Small intestine (tissue), 7 donors: ENCODE measurements around the gene DUSP12. TPM values are rescaled to one million over a fixed set of nuclear protein-coding genes. Genes with fewer than 3 reads are reported as not detected.

Experiments
- DNase-seq, 2 donors: peaks; one replicate each; pipeline versions ENCODE4 v3.0.0 to v3.0.0-alpha.2; 2013
- FAIRE-seq: peaks from 2 replicates; lab custom pipeline; 2012; peaks lifted over from hg19 to GRCh38; lab: Jason Lieb, UNC
- H3K27ac ChIP-seq, 3 donors: one replicate each; pipeline ENCODE4 v1.5.1; 2013; ENCODE audit warnings: low read length in 2 of 3, mild to moderate bottlenecking in 2 of 3, control low read depth in 1 of 3, inconsistent platforms in 1 of 3, low read depth in 1 of 3, moderate library complexity in 1 of 3
- H3K27me3 ChIP-seq, 3 donors: one replicate each; pipeline ENCODE4 v1.6.1; 2013; ENCODE audit warnings: low read length in 3 of 3, inconsistent platforms in 1 of 3; ENCODE audit not compliant: control insufficient read depth in 3 of 3, insufficient read depth in 3 of 3
- H3K36me3 ChIP-seq, 3 donors: one replicate each; pipeline ENCODE4 v1.6.1; 2013; ENCODE audit warnings: low read length in 3 of 3, inconsistent platforms in 1 of 3, low read depth in 1 of 3, mild to moderate bottlenecking in 1 of 3, moderate library complexity in 1 of 3; ENCODE audit not compliant: control insufficient read depth in 3 of 3, insufficient read depth in 2 of 3
- H3K4me1 ChIP-seq, 3 donors: one replicate each; pipeline ENCODE4 v1.6.1; 2013; ENCODE audit warnings: low read length in 2 of 3, inconsistent platforms in 1 of 3, low read depth in 1 of 3, mild to moderate bottlenecking in 1 of 3, moderate library complexity in 1 of 3; ENCODE audit not compliant: control insufficient read depth in 3 of 3, insufficient read depth in 2 of 3
- H3K4me3 ChIP-seq, 3 donors: one replicate each; pipeline ENCODE4 v1.5.1; 2013; ENCODE audit warnings: low read length in 3 of 3, control low read depth in 1 of 3, inconsistent platforms in 1 of 3, low read depth in 1 of 3, mild to moderate bottlenecking in 1 of 3, moderate library complexity in 1 of 3
- H3K9me3 ChIP-seq, 2 donors: one replicate each; pipeline ENCODE4 v1.6.1; 2013; ENCODE audit warnings: low read depth in 1 of 2, low read length in 1 of 2; ENCODE audit not compliant: control insufficient read depth in 2 of 2, insufficient read depth in 1 of 2
- WGBS, 3 donors: extraction: QIAGEN DNeasy Blood & Tissue Kit; methylation state at CpG; one replicate each; pipeline ENCODE4 v1.1.7; 2013; 5-methylcytosine and 5-hydroxymethylcytosine counted together
- polyA plus RNA-seq, 4 donors: library from polyadenylated mRNA; stranded (reverse) in 3 of 4; unstranded in 1 of 4; fragments of 200-250 nt in 3 of 4; fragments of 120-200 nt in 1 of 4; gene quantifications; one replicate each; pipeline versions ENCODE4 v1.2.1 to v1.2.3, GENCODE V29; 2013
- donor health status: healthy with polysubstance abuse.
- donor health status: control.
- donor health status: control.
- donor health status: Bipolar disorder and iron deficiency.
- donor health status: healthy.

DUSP12 gene
- polyA plus RNA-seq, 4 donors = 9.4 to 28.9 (median 22.3) TPM

DNA sequence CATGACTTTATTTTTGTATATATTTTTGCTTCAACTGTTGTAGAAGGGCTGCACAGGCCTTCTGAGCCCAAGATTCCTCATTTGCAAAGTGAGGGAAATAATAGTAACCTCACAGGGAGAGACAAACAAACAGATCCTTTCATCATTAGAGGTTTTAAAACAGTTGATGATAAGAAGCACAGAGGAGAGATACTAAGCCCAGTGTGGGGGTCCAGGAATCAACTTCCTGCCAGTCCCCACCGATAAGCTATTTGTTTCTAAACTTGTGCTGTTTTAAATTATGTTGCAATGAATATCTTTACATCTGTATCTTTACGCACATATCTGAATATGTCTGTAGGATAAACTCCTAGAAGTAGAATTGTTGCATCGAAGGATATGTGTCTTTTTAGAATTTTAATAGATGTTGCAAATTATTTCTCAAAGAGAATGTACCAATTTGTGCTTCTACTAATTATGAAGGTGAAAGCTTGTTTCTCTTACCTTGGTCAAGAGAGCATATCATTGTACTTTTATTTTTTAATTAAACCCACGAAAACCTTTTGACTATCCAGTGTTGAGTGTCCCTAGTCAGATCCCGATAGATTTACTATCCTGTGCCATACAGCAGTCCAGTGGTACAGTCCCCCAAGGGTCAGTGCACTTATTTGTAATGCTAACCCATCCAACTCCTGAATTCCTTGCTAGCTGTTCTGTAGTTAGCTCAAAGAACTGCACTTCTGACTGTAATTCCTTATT lies 17.4 kb upstream of the DUSP12 start:
- DNase-seq = no peak
- peaks cover 0 to 19% (median 3%) of the 10 kb centered on the region in 3 donors for H3K27me3 ChIP-seq
- FAIRE-seq = no peak

GRCh38 chr1:161733526-161733925 lies 16.1 kb upstream of the DUSP12 start:
- 11 to 28% (median 17%) methylated on average over 1 of the region's 1 CpG for WGBS, 3 donors
- FAIRE-seq (no peak), DNase-seq (no peak)

More for the DNA sequence above, 17.4 kb upstream of the DUSP12 start:
- no peaks in the 10 kb centered on the region for H3K4me1 ChIP-seq
- no peak overlapping the region for H3K4me3 ChIP-seq
- 73 to 86% (median 75%) methylated on average over 5 of the region's 5 CpGs for WGBS, 3 donors
- no peaks in the 10 kb centered on the region for H3K36me3 ChIP-seq
- H3K9me3 ChIP-seq = no peaks in the 10 kb centered on the region
- no peak overlapping the region for H3K27ac ChIP-seq

GRCh38 chr1:161735837-161736236 lies 13.7 kb upstream of the DUSP12 start:
- no peaks in the 10 kb centered on the region for H3K9me3 ChIP-seq
- DNase-seq = no peak
- no peak overlapping the region for H3K4me3 ChIP-seq
- 90 to 91% (median 91%) methylated on average over 3 of the region's 3 CpGs for WGBS, 3 donors
- no peaks in the 10 kb centered on the region for H3K36me3 ChIP-seq
- no peak for FAIRE-seq
- H3K27me3 ChIP-seq = peaks cover 0 to 22% (median 0%) of the 10 kb centered on the region in 3 donors
- no peaks in the 10 kb centered on the region for H3K4me1 ChIP-seq
- no peak overlapping the region for H3K27ac ChIP-seq

More at GRCh38 chr1:161733526-161733925, 16.1 kb upstream of the DUSP12 start:
- Histone ChIP-seq H3K36me3 (no peaks in the 10 kb centered on the region), H3K4me3 (no peak overlapping the region), H3K27ac (no peak overlapping the region), H3K9me3 (no peaks in the 10 kb centered on the region), H3K4me1 (no peaks in the 10 kb centered on the region), H3K27me3 (peaks cover 0 to 19% (median 3%) of the 10 kb centered on the region in 3 donors)

DNA sequence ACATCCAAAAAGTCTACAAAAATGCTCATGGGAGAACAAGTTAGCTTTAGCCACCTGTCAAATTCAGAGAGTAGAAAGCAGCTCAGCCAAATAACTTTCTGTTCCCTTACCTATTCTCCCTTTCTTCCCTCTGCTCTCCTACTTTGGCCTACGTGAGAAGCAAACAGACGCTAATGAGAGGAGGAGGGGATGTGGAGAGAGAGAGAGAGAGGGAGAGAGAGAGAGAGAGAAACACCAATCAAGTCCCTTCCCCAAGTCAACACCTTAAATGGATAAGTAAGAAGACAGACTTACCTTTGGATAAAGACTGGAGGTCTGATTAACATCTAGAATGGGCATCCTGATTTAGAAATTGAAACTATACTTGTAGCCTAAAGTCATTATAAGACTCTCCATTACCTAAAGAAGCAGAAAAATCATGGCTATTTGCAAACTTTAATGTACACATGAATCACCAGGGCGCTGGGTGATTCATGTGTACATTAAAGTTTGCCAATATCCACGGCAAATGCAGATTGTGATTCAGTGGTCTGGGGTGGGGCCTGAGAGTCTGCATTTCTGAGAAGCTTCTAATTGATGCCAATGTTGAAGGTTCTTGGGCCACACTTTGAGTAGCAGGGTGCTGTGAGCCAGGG lies 13.1 kb upstream of the DUSP12 start:
- no peak for FAIRE-seq
- 49 to 61% (median 57%) methylated on average over 4 of the region's 4 CpGs for WGBS, 3 donors

GRCh38 chr1:161737625-161738024 lies 12.0 kb upstream of the DUSP12 start:
- Histone ChIP-seq H3K4me3 (no peak overlapping the region), H3K36me3 (no peaks in the 10 kb centered on the region), H3K9me3 (no peaks in the 10 kb centered on the region), H3K4me1 (no peaks in the 10 kb centered on the region), H3K27ac (no peak overlapping the region), H3K27me3 (peaks cover 0 to 16% (median 0%) of the 10 kb centered on the region in 3 donors)
- FAIRE-seq = no peak
- no peak for DNase-seq
- 61 to 73% (median 67%) methylated on average over 2 of the region's 2 CpGs for WGBS, 3 donors

More for the DNA sequence above, 13.1 kb upstream of the DUSP12 start:
- H3K4me3 ChIP-seq = no peak overlapping the region
- H3K9me3 ChIP-seq = no peaks in the 10 kb centered on the region
- DNase-seq = no peak
- peaks cover 0 to 22% (median 0%) of the 10 kb centered on the region in 3 donors for H3K27me3 ChIP-seq
- H3K4me1 ChIP-seq = no peaks in the 10 kb centered on the region
- H3K36me3 ChIP-seq = no peaks in the 10 kb centered on the region
- no peak overlapping the region for H3K27ac ChIP-seq

GRCh38 chr1:161738627-161739287 lies 10.8 kb upstream of the DUSP12 start:
- peaks cover 0 to 15% (median 0%) of the 10 kb centered on the region in 3 donors for H3K27me3 ChIP-seq
- no peaks in the 10 kb centered on the region for H3K4me1 ChIP-seq
- FAIRE-seq (no peak), DNase-seq (peak in 1 of 2 donors; percentile 69)
- H3K4me3 ChIP-seq = no peak overlapping the region
- WGBS, 3 donors = 77 to 82% (median 78%) methylated on average over 4 of the region's 4 CpGs
- H3K9me3 ChIP-seq = no peaks in the 10 kb centered on the region
- peak overlapping the region in 2 of 3 donors; percentile 52 to 78 for H3K27ac ChIP-seq
- no peaks in the 10 kb centered on the region for H3K36me3 ChIP-seq

GRCh38 chr1:161739865-161740566 lies 9.6 kb upstream of the DUSP12 start:
- peak overlapping the region in 1 of 3 donors; percentile 14 for H3K27ac ChIP-seq
- no peaks in the 10 kb centered on the region for H3K4me1 ChIP-seq
- FAIRE-seq (no peak), DNase-seq (no peak)
- 45 to 63% (median 53%) methylated on average over 8 of the region's 8 CpGs for WGBS, 3 donors
- H3K27me3 ChIP-seq = peaks cover 0 to 15% (median 0%) of the 10 kb centered on the region in 3 donors
- H3K9me3 ChIP-seq = no peaks in the 10 kb centered on the region
- no peaks in the 10 kb centered on the region for H3K36me3 ChIP-seq
- H3K4me3 ChIP-seq = no peak overlapping the region

DNA sequence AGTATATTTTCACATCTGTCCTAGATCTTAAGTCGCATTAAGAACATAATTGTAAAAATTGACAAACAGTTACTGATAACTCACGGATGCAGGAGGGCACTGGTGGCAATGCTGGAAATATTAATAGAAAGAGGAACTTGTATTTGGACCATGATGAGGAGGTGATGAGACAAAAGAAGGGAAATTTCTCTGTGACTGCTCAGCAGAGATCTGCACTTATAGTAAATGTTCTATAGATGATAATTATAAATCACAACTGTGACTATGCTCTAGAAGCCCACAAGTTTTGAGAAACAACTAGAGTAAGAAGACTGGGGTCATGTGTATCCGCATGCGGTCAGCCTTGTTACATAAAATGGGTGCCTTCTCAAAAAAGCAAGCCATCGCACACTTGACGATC lies 8.7 kb upstream of the DUSP12 start:
- DNase-seq = no peak
- H3K27me3 ChIP-seq = peaks cover 0 to 17% (median 0%) of the 10 kb centered on the region in 3 donors
- H3K4me1 ChIP-seq = no peaks in the 10 kb centered on the region
- WGBS, 3 donors = 83 to 85% (median 83%) methylated on average over 6 of the region's 6 CpGs
- no peak overlapping the region for H3K4me3 ChIP-seq
- no peaks in the 10 kb centered on the region for H3K36me3 ChIP-seq
- no peaks in the 10 kb centered on the region for H3K9me3 ChIP-seq
- no peak for FAIRE-seq
- H3K27ac ChIP-seq = no peak overlapping the region
